SK-N-SH (cell line): Measurements from ENCODE around the gene OLFML2A.

Experiments used
- CTCF ChIP-seq: fragments of 200-600 bp; sonication (generic); IDR thresholded peaks from 2 replicates; pipeline ENCODE4 v1.6.1; 2017; ENCODE audit warnings: antibody characterized with exemption, mild to moderate bottlenecking, moderate library complexity
- RFX5 ChIP-seq: IDR thresholded peaks from 2 replicates; pipeline ENCODE4 v1.6.1; 2012; ENCODE audit warnings: mild to moderate bottlenecking, improper control_type of control experiment, low read length
- SMC3 ChIP-seq: IDR thresholded peaks from 2 replicates; pipeline ENCODE4 v1.6.1; 2012; ENCODE audit warnings: low read depth, low read length, improper control_type of control experiment

GRCh38 chr9:124854161-124854560 is 77.2 kb downstream of the OLFML2A start:
- TF ChIP-seq RFX5 (no peak), SMC3 (no peak), CTCF (no peak)
